Measurements from ENCODE around the gene PRSS50. TPM values are rescaled to one million over a fixed set of nuclear protein-coding genes. Genes with fewer than 3 reads are reported as not detected.

PRSS50 gene
- total RNA-seq, 1 donor from 2014 or later, result 0.22 TPM

DNA sequence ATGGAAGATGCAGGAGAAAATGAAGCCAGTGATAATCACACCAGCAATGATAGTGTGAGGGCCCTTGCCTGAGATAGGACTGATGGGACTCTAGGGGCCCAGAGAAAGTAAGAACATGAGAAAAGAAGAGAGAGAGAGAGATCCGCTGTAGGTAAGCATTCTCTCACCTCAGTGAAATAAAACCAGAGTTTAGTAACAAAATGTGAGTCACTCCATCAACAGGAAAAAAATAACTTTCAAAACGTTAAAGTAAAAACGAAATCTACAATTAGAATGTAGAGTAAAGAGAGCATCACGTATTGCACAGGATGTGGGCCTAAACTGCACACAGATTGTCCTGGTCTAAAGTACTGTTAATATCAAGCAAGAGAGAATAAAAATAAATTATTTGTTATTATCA is 6.8 kb upstream of the PRSS50 start:
- no peak for TF ChIP-seq CTCF (IDR thresholded peaks at IDR 0.05; ENCODE audit: borderline replicate concordance)
- Histone ChIP-seq H3K27me3 (ENCODE audit: low read depth) (peaks cover 36% of the 10 kb centered on the region), H3K9me3 (replicated peaks) (peaks cover 4% of the 10 kb centered on the region), H3K4me1 (no peaks in the 10 kb centered on the region), H3K4me3 (no peak overlapping the region), H3K36me3 (no peaks in the 10 kb centered on the region), H3K27ac (replicated peaks) (no peak overlapping the region)
- intact Hi-C loops (cut with micrococcal nuclease), result no loop called here
- DNase-seq, result no peak

GRCh38 chr3:46722443-46722842 is 4.8 kb upstream of the PRSS50 start:
- Histone ChIP-seq H3K9me3 (replicated peaks) (peaks cover 4% of the 10 kb centered on the region), H3K27ac (replicated peaks) (no peak overlapping the region), H3K27me3 (ENCODE audit: low read depth) (peaks cover 48% of the 10 kb centered on the region), H3K36me3 (no peaks in the 10 kb centered on the region), H3K4me3 (no peak overlapping the region), H3K4me1 (no peaks in the 10 kb centered on the region)
- TF ChIP-seq CTCF (IDR thresholded peaks at IDR 0.05; ENCODE audit: borderline replicate concordance), result no peak
- no peak for DNase-seq
- intact Hi-C loops (cut with micrococcal nuclease), result no loop called here

DNA sequence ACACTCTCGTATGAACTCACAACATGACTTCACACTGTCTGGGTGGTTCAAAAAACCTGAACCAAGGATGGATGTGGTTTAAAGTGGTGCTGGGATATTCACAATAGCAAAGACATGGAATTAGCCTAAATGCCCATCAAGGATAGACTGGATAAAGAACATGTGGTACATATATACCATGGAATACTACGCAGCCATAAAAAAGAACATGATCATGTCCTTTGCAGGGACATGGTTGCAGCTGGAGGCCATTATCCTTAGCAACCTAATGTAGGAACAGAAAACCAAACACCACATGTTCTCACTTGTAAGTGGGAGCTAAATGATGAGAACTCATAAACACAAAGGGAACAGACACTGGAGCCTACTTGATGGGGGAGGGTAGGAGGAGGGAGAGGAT is 3.3 kb upstream of the PRSS50 start:
- H3K36me3 ChIP-seq, result no peaks in the 10 kb centered on the region
- no peak for TF ChIP-seq CTCF (IDR thresholded peaks at IDR 0.05; ENCODE audit: borderline replicate concordance)
- peaks cover 54% of the 10 kb centered on the region for H3K27me3 ChIP-seq (ENCODE audit: low read depth)
- no peak overlapping the region for H3K27ac ChIP-seq (replicated peaks)
- DNase-seq, result no peak
- H3K4me3 ChIP-seq, result no peak overlapping the region
- no peaks in the 10 kb centered on the region for H3K4me1 ChIP-seq
- peaks cover 4% of the 10 kb centered on the region for H3K9me3 ChIP-seq (replicated peaks)
- intact Hi-C loops (cut with micrococcal nuclease), result no loop called here

DNA sequence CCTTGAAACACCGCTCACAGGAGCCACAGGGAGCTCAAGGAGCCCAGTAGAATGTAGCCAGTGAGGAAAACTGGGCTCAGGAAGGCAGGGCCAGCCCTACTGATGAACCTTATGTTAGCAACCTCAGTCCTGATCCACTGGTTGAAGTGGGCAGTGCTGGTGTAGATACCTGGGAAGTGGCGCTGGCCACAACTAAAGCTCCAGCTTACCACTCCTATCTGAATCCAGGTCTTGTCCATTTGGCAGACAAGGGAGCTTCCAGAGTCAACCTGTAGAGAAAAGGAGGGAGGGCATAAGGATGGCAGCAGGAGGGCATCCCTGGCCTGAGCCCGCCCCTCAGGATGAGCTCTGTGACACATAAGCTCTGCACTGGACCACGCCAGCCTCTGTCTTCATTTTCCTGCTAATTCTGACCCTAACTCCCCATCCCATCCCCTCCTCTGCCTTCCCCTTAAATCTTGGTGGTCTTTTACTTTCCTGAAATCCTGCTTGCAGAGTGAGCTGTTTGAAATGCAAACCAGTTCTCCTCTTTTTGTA is 2.1 kb upstream of the PRSS50 start:
- no peak for TF ChIP-seq CTCF (IDR thresholded peaks at IDR 0.05; ENCODE audit: borderline replicate concordance)
- Histone ChIP-seq H3K27me3 (ENCODE audit: low read depth) (peaks cover 64% of the 10 kb centered on the region), H3K36me3 (no peaks in the 10 kb centered on the region), H3K4me3 (no peak overlapping the region), H3K9me3 (replicated peaks) (peaks cover 4% of the 10 kb centered on the region), H3K27ac (replicated peaks) (no peak overlapping the region), H3K4me1 (no peaks in the 10 kb centered on the region)
- no peak for DNase-seq
- intact Hi-C loops (cut with micrococcal nuclease), result no loop called here

DNA sequence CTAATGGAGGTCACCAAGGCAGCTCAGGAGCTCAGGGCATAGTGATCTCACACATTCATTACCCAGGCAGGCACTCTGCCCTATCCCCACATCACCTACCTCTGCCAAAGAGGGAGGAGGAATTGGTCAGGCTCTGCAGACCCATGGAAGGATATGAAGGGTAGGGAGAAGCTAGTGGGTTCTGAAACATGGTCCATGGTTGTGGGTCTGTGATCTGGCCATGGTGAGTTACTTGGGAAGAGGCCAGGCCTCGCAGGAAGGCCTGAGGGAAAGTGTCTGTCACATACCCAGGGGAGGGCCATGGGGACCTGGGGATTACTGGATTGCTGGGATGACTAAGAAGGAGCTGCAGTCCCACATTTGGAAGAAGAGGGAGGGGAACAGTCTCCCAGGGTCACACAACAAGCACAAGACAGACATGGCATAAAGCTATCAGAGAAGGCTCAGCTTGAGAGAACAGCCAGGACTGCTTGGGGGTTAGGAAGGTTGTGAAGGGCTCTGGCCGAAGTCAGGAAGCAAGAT is 1.4 kb upstream of the PRSS50 start:
- Histone ChIP-seq H3K4me1 (no peaks in the 10 kb centered on the region), H3K27me3 (ENCODE audit: low read depth) (peaks cover 64% of the 10 kb centered on the region), H3K4me3 (no peak overlapping the region), H3K9me3 (replicated peaks) (peaks cover 4% of the 10 kb centered on the region), H3K36me3 (no peaks in the 10 kb centered on the region), H3K27ac (replicated peaks) (no peak overlapping the region)
- no peak for TF ChIP-seq CTCF (IDR thresholded peaks at IDR 0.05; ENCODE audit: borderline replicate concordance)
- DNase-seq, result no peak
- intact Hi-C loops (cut with micrococcal nuclease), result no loop called here

Data from left ventricle myocardium inferior (tissue), 1 donor.